HG03066 (cell line): ENCODE results near the gene RASD1.

Source experiments
- ATAC-seq: cut with Tn5 transposase; IDR thresholded peaks from one replicate; pipeline ENCODE4 v1.9.1; 2021; ENCODE audit warnings: low read depth; ENCODE audit not compliant: unreplicated experiment

The RASD1 gene

GRCh38 chr17:17527956-17528500, 31.8 kb upstream of the RASD1 start:
- ATAC-seq: no peak

GRCh38 chr17:17527534-17527933, 31.3 kb upstream of the RASD1 start:
- no peak for ATAC-seq

GRCh38 chr17:17526369-17526768, 30.2 kb upstream of the RASD1 start:
- no peak for ATAC-seq

GRCh38 chr17:17525956-17526355, 29.8 kb upstream of the RASD1 start:
- ATAC-seq: no peak

- no peak for ATAC-seq
These were observed 29.1 kb upstream of the RASD1 start for GRCh38 chr17:17525311-17525710.

- ATAC-seq: no peak
These were observed 27.7 kb upstream of the RASD1 start for GRCh38 chr17:17523731-17524490.

- ATAC-seq: no peak
These were observed 27.0 kb upstream of the RASD1 start for GRCh38 chr17:17523001-17523730.

- ATAC-seq: no peak
These were observed 24.5 kb upstream of the RASD1 start for GRCh38 chr17:17520599-17521232.

- no peak for ATAC-seq
These were observed 23.7 kb upstream of the RASD1 start for GRCh38 chr17:17519886-17520285.

GRCh38 chr17:17518951-17519350, 22.8 kb upstream of the RASD1 start:
- ATAC-seq: no peak

- ATAC-seq: no peak
These were observed 21.8 kb upstream of the RASD1 start for GRCh38 chr17:17518014-17518413.

- ATAC-seq: no peak
These were observed 20.9 kb upstream of the RASD1 start for GRCh38 chr17:17516941-17517720.

GRCh38 chr17:17515934-17516930, 20.0 kb upstream of the RASD1 start:
- ATAC-seq: no peak

- ATAC-seq: no peak
These were observed 19.1 kb upstream of the RASD1 start for GRCh38 chr17:17514993-17515933.

- ATAC-seq: no peak
These were observed 18.3 kb upstream of the RASD1 start for GRCh38 chr17:17514361-17514992.

- ATAC-seq: no peak
These were observed 17.4 kb upstream of the RASD1 start for GRCh38 chr17:17513626-17514025.

GRCh38 chr17:17512866-17513265, 16.7 kb upstream of the RASD1 start:
- ATAC-seq: no peak
